SK-N-SH (cell line): ENCODE results near the gene IARS2.

Experiments
- EP300 ChIP-seq, 2 experiments: IDR thresholded peaks; 2 replicates each; pipeline versions ENCODE4 v1.4.0 to v1.6.1; 2012; ENCODE audit warnings: borderline replicate concordance in 1 of 2, low read depth in 1 of 2, low read length in 1 of 2
- GABPA ChIP-seq: IDR thresholded peaks from 2 replicates; pipeline ENCODE4 v1.4.0; 2012; ENCODE audit warnings: low read depth, mild to moderate bottlenecking
- MEF2A ChIP-seq: IDR thresholded peaks from 2 replicates; pipeline ENCODE4 v1.4.0; 2012; ENCODE audit warnings: low read depth, borderline replicate concordance
- NRF1 ChIP-seq: IDR thresholded peaks from 2 replicates; pipeline ENCODE4 v1.6.1; 2012; ENCODE audit warnings: low read depth, mild to moderate bottlenecking, low read length
- REST ChIP-seq: IDR thresholded peaks from 2 replicates; pipeline ENCODE4 v1.6.1; 2012; ENCODE audit warnings: mild to moderate bottlenecking, low read depth, low read length, moderate library complexity
- RXRA ChIP-seq: IDR thresholded peaks from 2 replicates; pipeline ENCODE4 v1.4.0; 2012; ENCODE audit warnings: low read depth, mild to moderate bottlenecking, borderline replicate concordance
- TF ChIP-seq, protein P1 (sequence below): fragments of 200-600 bp; sonication (generic); IDR thresholded peaks from 2 replicates; pipeline ENCODE4 v1.6.1; 2017; ENCODE audit warnings: antibody characterized with exemption, mild to moderate bottlenecking, moderate library complexity

GRCh38 chr1:220092694-220093093, 1.2 kb upstream of the IARS2 start:
- TF ChIP-seq RXRA (no peak), MEF2A (no peak), EP300 (IDR thresholded peaks at IDR 0.05; ENCODE audit: borderline replicate concordance in 1 of 2, low read depth in 1 of 2, low read length in 1 of 2) (no peak), GABPA (no peak), REST (no peak), NRF1 (no peak)
- TF ChIP-seq, protein P1, sequence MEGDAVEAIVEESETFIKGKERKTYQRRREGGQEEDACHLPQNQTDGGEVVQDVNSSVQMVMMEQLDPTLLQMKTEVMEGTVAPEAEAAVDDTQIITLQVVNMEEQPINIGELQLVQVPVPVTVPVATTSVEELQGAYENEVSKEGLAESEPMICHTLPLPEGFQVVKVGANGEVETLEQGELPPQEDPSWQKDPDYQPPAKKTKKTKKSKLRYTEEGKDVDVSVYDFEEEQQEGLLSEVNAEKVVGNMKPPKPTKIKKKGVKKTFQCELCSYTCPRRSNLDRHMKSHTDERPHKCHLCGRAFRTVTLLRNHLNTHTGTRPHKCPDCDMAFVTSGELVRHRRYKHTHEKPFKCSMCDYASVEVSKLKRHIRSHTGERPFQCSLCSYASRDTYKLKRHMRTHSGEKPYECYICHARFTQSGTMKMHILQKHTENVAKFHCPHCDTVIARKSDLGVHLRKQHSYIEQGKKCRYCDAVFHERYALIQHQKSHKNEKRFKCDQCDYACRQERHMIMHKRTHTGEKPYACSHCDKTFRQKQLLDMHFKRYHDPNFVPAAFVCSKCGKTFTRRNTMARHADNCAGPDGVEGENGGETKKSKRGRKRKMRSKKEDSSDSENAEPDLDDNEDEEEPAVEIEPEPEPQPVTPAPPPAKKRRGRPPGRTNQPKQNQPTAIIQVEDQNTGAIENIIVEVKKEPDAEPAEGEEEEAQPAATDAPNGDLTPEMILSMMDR, result no peak
